GM23338 (cell line): ENCODE measurements around the gene C1orf87. TPM values are rescaled to one million over a fixed set of nuclear protein-coding genes. Genes with fewer than 3 reads are reported as not detected.

Experiments used
- ATAC-seq: fragments of 200-7000 bp; cut with Tn5 transposase; 3 replicates; pipeline ENCODE4 v1.9.1; 2020
- DNase-seq: peaks from one replicate; pipeline ENCODE4 v3.0.0-alpha.2; 2015; ENCODE audit warnings: low spot score
- H2AFZ ChIP-seq: fragments of 200-600 bp; sonication (generic); 2 replicates; pipeline ENCODE4 v1.8.0; 2016; ENCODE audit warnings: antibody characterized with exemption, mild to moderate bottlenecking, moderate library complexity
- H3F3A ChIP-seq: fragments of 200-600 bp; sonication (generic); replicated peaks from 2 replicates; pipeline ENCODE4 v1.8.0; 2017; ENCODE audit warnings: antibody characterized with exemption, mixed run types, low read depth
- H3K27ac ChIP-seq: fragments of 200-600 bp; sonication (generic); 2 replicates; pipeline ENCODE4 v1.6.1; 2016; ENCODE audit warnings: low read depth
- H3K27me3 ChIP-seq: fragments of 200-600 bp; sonication (generic); 2 replicates; pipeline ENCODE4 v1.8.0; 2016; ENCODE audit warnings: mild to moderate bottlenecking, mixed run types, moderate library complexity; ENCODE audit not compliant: insufficient read depth
- H3K36me3 ChIP-seq: fragments of 200-600 bp; sonication (generic); 2 replicates; pipeline ENCODE4 v1.8.0; 2016; ENCODE audit warnings: mild to moderate bottlenecking; ENCODE audit not compliant: insufficient read depth
- H3K4me1 ChIP-seq: fragments of 200-600 bp; sonication (generic); 2 replicates; pipeline ENCODE4 v1.8.0; 2016; ENCODE audit warnings: mild to moderate bottlenecking, moderate library complexity; ENCODE audit not compliant: insufficient read depth
- H3K4me2 ChIP-seq: fragments of 200-600 bp; sonication (generic); 2 replicates; pipeline ENCODE4 v1.7.1; 2017; ENCODE audit warnings: mixed run types
- H3K4me3 ChIP-seq: fragments of 200-600 bp; sonication (generic); 2 replicates; pipeline ENCODE4 v1.6.1; 2016; ENCODE audit warnings: mixed run types
- H3K79me2 ChIP-seq: fragments of 200-600 bp; sonication (generic); replicated peaks from 2 replicates; pipeline ENCODE4 v1.8.0; 2017; ENCODE audit warnings: mild to moderate bottlenecking; ENCODE audit not compliant: insufficient read depth
- H3K9me2 ChIP-seq: fragments of 200-600 bp; sonication (generic); 2 replicates; pipeline ENCODE4 v1.8.0; 2017; ENCODE audit not compliant: insufficient read depth
- H4K20me1 ChIP-seq: fragments of 200-600 bp; sonication (generic); replicated peaks from 2 replicates; pipeline ENCODE4 v1.8.0; 2017; ENCODE audit warnings: mild to moderate bottlenecking; ENCODE audit not compliant: insufficient read depth
- H3K27ac Mint-ChIP-seq: 2 replicates; pipeline ENCODE4 v1.8.0; 2020; ENCODE audit warnings: inconsistent platforms, mild to moderate bottlenecking, moderate library complexity, mixed read lengths
- H3K27me3 Mint-ChIP-seq: 3 replicates; pipeline ENCODE4 v1.8.0; 2022; ENCODE audit warnings: low read depth, mild to moderate bottlenecking, moderate library complexity, mixed read lengths, inconsistent platforms; ENCODE audit not compliant: insufficient read depth, poor library complexity
- H3K36me3 Mint-ChIP-seq: 3 replicates; pipeline ENCODE4 v1.8.0; 2021; ENCODE audit warnings: low read depth, mild to moderate bottlenecking, inconsistent platforms, moderate library complexity, mixed read lengths
- H3K4me1 Mint-ChIP-seq: 3 replicates; pipeline ENCODE4 v1.8.0; 2020; ENCODE audit warnings: mild to moderate bottlenecking, inconsistent platforms, mixed read lengths
- H3K4me3 Mint-ChIP-seq: 3 replicates; pipeline ENCODE4 v1.8.0; 2021; ENCODE audit warnings: moderate library complexity, mild to moderate bottlenecking, inconsistent platforms, mixed read lengths
- H3K9me3 Mint-ChIP-seq: 3 replicates; pipeline ENCODE4 v1.8.0; 2020; ENCODE audit warnings: moderate library complexity, mild to moderate bottlenecking, inconsistent platforms, mixed read lengths
- CREB1 ChIP-seq: fragments of 250-450 bp; sonication (Bioruptor Pico); IDR thresholded peaks from 2 replicates; pipeline ENCODE4 v1.5.0; 2020; ENCODE audit warnings: low read depth, mild to moderate bottlenecking, moderate library complexity
- EZH2phosphoT487 ChIP-seq: fragments of 200-600 bp; sonication (generic); IDR thresholded peaks from one replicate; pipeline ENCODE4 v1.8.1; 2018; ENCODE audit warnings: antibody characterized with exemption; ENCODE audit not compliant: unreplicated experiment
- JUNB ChIP-seq: IDR thresholded peaks from one replicate; pipeline ENCODE4 v1.6.1; 2016; ENCODE audit warnings: antibody characterized with exemption; ENCODE audit not compliant: unreplicated experiment
- NANOG ChIP-seq: IDR thresholded peaks from 2 replicates; pipeline ENCODE4 v1.6.1; 2016; ENCODE audit warnings: antibody characterized with exemption, borderline replicate concordance
- POLR2AphosphoS5 ChIP-seq: IDR thresholded peaks from 2 replicates; pipeline ENCODE4 v1.6.1; 2016; ENCODE audit warnings: antibody characterized with exemption, low read depth
- STAT1 ChIP-seq: IDR thresholded peaks from one replicate; pipeline ENCODE4 v1.6.1; 2016; ENCODE audit warnings: antibody characterized with exemption; ENCODE audit not compliant: unreplicated experiment
- ZNF114 ChIP-seq: fragments of 250-450 bp; sonication (Bioruptor Pico); IDR thresholded peaks from 2 replicates; pipeline ENCODE4 v1.5.0; 2020; ENCODE audit warnings: mild to moderate bottlenecking, moderate library complexity
- ZNF331 ChIP-seq: fragments of 250-450 bp; sonication (Bioruptor Pico); IDR thresholded peaks from 2 replicates; pipeline ENCODE4 v1.5.0; 2020; ENCODE audit warnings: low read depth, mild to moderate bottlenecking, moderate library complexity
- long read RNA-seq: library from polyadenylated mRNA; unstranded; transcript quantifications from one replicate; pipeline ENCODE4 v2.0.0, GENCODE V29; 2020; ENCODE audit not compliant: unreplicated experiment
- polyA plus RNA-seq: library from polyadenylated mRNA; unstranded; fragments of >200 nt; fragmentation: Nextera tagmentation; extraction: Ambion mirVana; gene quantifications from 2 replicates; pipeline ENCODE4 v1.2.1, GENCODE V29; 2016
- total RNA-seq: library from RNA; depleted of rRNA; stranded (reverse); fragments of >200 nt; shearing (Covaris generic); gene quantifications from 2 replicates; pipeline ENCODE4 v1.2.3, GENCODE V29; 2014; rRNA removed
- TF ChIP-seq, protein P1 (sequence below): IDR thresholded peaks from 2 replicates; pipeline ENCODE4 v1.6.1; 2016; ENCODE audit warnings: antibody characterized with exemption
- TF ChIP-seq, protein P2 (sequence below): fragments of 250-450 bp; sonication (Bioruptor Pico); IDR thresholded peaks from 2 replicates; pipeline ENCODE4 v1.5.0; 2020; ENCODE audit warnings: mild to moderate bottlenecking, moderate library complexity
- TF ChIP-seq, protein P3 (sequence below): IDR thresholded peaks from one replicate; pipeline ENCODE4 v1.6.1; 2018; ENCODE audit warnings: antibody characterized with exemption; ENCODE audit not compliant: unreplicated experiment
- TF ChIP-seq, protein P4 (sequence below), 2 experiments: fragments of 200-600 bp in 1 of 2; sonication (generic) in 1 of 2; conservative IDR thresholded peaks; 2 replicates each; pipeline versions ENCODE4 v1.5.1 to v1.6.1; 2016 to 2017; ENCODE audit warnings: antibody characterized with exemption in 2 of 2, low read depth in 2 of 2, mild to moderate bottlenecking in 2 of 2, moderate library complexity in 1 of 2

C1orf87 gene, protein sequence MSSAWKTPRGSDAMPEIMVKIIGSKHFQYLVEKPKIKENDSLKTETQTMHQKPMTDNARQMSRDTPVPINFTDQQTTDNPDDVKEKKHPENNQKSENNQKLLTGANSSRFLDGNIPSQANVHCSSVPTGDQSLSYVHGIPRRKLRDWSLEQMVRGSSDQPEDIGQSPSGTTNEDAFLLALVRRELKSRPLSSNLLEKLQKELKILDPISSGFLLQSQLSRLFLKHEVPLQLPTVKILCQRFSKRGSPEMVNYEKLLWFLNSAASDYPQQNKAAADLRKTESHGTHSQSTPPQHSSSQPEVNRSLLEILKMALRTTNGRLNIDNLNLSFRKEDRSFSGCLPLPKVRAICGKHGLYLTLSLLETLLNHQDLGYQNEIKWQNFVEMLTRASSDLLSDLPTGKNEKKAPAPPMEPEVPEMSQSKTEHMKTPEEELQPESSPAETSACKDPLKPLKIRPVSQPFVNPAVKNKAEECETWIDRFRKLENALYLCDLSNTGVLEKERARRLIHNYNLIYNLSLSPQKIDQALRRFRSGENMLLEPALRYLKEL
- total RNA-seq (0.07 TPM in 1 of 2 replicates, not detected in the other), polyA plus RNA-seq (0.21 TPM in 1 of 2 replicates, not detected in the other)
- long read RNA-seq: 0 reads

DNA sequence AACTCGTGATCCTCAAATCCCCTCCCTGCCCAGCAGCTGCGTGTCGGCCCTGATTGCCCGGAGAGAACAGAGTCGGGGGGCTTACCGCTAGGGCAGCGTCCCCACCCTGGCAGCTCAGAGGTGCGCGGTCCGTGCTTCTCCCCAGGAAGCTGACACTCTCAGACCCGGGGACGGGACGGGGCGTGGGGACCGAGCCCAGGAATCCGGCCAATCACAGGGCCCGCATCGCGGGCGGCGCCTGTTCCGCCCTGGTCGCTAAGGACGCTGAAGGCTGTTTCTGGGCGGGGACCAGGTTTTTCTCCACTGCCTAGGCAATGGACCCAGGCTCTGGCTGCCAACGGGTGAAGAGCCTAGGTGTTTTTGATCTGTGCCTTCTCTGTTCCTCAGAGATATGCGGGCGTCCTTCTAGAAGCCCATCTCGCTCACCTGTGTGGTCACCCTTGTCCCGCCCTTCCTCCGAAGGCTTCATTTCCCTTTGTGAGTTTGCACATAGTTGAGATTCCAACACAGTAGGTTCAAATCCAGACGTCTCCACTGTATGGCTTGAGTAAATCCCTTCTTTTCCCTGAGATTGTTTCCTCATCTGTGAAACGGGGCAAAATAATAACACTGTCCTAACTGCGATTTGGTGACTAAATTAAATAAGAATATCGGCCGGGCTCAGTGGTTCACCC is at the start of gene C1orf87:
C1orf87 (minus strand) TSS at position 166 of the 674 bp plus-strand sequence. CDS start 1,127 bp downstream, outside the sequence.
- Histone ChIP-seq H3K36me3 (no peaks in the 10 kb centered on the region), H3K27ac (no peak within 1 kb of the TSS), H3K4me3 (peak within 1 kb of the TSS; percentile 77), H2AFZ (peak within 1 kb of the TSS; percentile 19), H3K27me3 (peaks cover 6% of the 10 kb centered on the region), H3K9me2 (no peaks in the 10 kb centered on the region), H3K79me2 (no peaks in the 10 kb centered on the region), H4K20me1 (no peaks in the 10 kb centered on the region), H3K4me1 (peaks cover 9% of the 10 kb centered on the region; the same call in 1 of the 2 replicates), H3K4me2 (peak within 1 kb of the TSS; percentile 70), H3F3A (no peaks in the 10 kb centered on the region)
- DNase-seq (peak; percentile 83), ATAC-seq (peak; percentile 97)
- Mint-ChIP-seq H3K27ac (no peak within 1 kb of the TSS), H3K9me3 (no peaks in the 10 kb centered on the region), H3K27me3 (peaks cover 7% of the 10 kb centered on the region), H3K4me3 (peak within 1 kb of the TSS; percentile 73), H3K36me3 (no peaks in the 10 kb centered on the region), H3K4me1 (peaks cover 8% of the 10 kb centered on the region)
- TF ChIP-seq, protein P1, sequence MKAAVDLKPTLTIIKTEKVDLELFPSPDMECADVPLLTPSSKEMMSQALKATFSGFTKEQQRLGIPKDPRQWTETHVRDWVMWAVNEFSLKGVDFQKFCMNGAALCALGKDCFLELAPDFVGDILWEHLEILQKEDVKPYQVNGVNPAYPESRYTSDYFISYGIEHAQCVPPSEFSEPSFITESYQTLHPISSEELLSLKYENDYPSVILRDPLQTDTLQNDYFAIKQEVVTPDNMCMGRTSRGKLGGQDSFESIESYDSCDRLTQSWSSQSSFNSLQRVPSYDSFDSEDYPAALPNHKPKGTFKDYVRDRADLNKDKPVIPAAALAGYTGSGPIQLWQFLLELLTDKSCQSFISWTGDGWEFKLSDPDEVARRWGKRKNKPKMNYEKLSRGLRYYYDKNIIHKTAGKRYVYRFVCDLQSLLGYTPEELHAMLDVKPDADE: no peak
- TF ChIP-seq EZH2phosphoT487: no peak
- no peak for TF ChIP-seq CREB1 (CRISPR knock-in tag)
- TF ChIP-seq, protein P2, sequence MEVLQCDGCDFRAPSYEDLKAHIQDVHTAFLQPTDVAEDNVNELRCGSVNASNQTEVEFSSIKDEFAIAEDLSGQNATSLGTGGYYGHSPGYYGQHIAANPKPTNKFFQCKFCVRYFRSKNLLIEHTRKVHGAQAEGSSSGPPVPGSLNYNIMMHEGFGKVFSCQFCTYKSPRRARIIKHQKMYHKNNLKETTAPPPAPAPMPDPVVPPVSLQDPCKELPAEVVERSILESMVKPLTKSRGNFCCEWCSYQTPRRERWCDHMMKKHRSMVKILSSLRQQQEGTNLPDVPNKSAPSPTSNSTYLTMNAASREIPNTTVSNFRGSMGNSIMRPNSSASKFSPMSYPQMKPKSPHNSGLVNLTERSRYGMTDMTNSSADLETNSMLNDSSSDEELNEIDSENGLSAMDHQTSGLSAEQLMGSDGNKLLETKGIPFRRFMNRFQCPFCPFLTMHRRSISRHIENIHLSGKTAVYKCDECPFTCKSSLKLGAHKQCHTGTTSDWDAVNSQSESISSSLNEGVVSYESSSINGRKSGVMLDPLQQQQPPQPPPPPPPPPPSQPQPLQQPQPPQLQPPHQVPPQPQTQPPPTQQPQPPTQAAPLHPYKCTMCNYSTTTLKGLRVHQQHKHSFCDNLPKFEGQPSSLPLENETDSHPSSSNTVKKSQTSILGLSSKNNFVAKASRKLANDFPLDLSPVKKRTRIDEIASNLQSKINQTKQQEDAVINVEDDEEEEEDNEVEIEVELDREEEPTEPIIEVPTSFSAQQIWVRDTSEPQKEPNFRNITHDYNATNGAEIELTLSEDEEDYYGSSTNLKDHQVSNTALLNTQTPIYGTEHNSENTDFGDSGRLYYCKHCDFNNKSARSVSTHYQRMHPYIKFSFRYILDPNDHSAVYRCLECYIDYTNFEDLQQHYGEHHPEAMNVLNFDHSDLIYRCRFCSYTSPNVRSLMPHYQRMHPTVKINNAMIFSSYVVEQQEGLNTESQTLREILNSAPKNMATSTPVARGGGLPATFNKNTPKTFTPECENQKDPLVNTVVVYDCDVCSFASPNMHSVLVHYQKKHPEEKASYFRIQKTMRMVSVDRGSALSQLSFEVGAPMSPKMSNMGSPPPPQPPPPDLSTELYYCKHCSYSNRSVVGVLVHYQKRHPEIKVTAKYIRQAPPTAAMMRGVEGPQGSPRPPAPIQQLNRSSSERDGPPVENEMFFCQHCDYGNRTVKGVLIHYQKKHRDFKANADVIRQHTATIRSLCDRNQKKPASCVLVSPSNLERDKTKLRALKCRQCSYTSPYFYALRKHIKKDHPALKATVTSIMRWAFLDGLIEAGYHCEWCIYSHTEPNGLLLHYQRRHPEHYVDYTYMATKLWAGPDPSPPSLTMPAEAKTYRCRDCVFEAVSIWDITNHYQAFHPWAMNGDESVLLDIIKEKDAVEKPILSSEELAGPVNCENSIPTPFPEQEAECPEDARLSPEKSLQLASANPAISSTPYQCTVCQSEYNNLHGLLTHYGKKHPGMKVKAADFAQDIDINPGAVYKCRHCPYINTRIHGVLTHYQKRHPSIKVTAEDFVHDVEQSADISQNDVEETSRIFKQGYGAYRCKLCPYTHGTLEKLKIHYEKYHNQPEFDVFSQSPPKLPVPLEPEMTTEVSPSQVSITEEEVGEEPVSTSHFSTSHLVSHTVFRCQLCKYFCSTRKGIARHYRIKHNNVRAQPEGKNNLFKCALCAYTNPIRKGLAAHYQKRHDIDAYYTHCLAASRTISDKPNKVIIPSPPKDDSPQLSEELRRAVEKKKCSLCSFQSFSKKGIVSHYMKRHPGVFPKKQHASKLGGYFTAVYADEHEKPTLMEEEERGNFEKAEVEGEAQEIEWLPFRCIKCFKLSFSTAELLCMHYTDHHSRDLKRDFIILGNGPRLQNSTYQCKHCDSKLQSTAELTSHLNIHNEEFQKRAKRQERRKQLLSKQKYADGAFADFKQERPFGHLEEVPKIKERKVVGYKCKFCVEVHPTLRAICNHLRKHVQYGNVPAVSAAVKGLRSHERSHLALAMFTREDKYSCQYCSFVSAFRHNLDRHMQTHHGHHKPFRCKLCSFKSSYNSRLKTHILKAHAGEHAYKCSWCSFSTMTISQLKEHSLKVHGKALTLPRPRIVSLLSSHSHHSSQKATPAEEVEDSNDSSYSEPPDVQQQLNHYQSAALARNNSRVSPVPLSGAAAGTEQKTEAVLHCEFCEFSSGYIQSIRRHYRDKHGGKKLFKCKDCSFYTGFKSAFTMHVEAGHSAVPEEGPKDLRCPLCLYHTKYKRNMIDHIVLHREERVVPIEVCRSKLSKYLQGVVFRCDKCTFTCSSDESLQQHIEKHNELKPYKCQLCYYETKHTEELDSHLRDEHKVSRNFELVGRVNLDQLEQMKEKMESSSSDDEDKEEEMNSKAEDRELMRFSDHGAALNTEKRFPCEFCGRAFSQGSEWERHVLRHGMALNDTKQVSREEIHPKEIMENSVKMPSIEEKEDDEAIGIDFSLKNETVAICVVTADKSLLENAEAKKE (CRISPR knock-in tag): no peak
- TF ChIP-seq POLR2AphosphoS5: no peak
- TF ChIP-seq, protein P3, sequence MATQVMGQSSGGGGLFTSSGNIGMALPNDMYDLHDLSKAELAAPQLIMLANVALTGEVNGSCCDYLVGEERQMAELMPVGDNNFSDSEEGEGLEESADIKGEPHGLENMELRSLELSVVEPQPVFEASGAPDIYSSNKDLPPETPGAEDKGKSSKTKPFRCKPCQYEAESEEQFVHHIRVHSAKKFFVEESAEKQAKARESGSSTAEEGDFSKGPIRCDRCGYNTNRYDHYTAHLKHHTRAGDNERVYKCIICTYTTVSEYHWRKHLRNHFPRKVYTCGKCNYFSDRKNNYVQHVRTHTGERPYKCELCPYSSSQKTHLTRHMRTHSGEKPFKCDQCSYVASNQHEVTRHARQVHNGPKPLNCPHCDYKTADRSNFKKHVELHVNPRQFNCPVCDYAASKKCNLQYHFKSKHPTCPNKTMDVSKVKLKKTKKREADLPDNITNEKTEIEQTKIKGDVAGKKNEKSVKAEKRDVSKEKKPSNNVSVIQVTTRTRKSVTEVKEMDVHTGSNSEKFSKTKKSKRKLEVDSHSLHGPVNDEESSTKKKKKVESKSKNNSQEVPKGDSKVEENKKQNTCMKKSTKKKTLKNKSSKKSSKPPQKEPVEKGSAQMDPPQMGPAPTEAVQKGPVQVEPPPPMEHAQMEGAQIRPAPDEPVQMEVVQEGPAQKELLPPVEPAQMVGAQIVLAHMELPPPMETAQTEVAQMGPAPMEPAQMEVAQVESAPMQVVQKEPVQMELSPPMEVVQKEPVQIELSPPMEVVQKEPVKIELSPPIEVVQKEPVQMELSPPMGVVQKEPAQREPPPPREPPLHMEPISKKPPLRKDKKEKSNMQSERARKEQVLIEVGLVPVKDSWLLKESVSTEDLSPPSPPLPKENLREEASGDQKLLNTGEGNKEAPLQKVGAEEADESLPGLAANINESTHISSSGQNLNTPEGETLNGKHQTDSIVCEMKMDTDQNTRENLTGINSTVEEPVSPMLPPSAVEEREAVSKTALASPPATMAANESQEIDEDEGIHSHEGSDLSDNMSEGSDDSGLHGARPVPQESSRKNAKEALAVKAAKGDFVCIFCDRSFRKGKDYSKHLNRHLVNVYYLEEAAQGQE: no peak
- no peak for TF ChIP-seq STAT1
- no peak for TF ChIP-seq NANOG
- TF ChIP-seq ZNF114 (CRISPR knock-in tag): no peak
- no peak for TF ChIP-seq ZNF331 (CRISPR knock-in tag)
- TF ChIP-seq, protein P4, sequence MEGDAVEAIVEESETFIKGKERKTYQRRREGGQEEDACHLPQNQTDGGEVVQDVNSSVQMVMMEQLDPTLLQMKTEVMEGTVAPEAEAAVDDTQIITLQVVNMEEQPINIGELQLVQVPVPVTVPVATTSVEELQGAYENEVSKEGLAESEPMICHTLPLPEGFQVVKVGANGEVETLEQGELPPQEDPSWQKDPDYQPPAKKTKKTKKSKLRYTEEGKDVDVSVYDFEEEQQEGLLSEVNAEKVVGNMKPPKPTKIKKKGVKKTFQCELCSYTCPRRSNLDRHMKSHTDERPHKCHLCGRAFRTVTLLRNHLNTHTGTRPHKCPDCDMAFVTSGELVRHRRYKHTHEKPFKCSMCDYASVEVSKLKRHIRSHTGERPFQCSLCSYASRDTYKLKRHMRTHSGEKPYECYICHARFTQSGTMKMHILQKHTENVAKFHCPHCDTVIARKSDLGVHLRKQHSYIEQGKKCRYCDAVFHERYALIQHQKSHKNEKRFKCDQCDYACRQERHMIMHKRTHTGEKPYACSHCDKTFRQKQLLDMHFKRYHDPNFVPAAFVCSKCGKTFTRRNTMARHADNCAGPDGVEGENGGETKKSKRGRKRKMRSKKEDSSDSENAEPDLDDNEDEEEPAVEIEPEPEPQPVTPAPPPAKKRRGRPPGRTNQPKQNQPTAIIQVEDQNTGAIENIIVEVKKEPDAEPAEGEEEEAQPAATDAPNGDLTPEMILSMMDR (conservative IDR thresholded peaks at IDR 0.05; ENCODE audit: low read depth in 2 of 2): no peak
- no peak for TF ChIP-seq JUNB
